Measurements from ENCODE around the gene SND1.

The SND1 gene

DNA sequence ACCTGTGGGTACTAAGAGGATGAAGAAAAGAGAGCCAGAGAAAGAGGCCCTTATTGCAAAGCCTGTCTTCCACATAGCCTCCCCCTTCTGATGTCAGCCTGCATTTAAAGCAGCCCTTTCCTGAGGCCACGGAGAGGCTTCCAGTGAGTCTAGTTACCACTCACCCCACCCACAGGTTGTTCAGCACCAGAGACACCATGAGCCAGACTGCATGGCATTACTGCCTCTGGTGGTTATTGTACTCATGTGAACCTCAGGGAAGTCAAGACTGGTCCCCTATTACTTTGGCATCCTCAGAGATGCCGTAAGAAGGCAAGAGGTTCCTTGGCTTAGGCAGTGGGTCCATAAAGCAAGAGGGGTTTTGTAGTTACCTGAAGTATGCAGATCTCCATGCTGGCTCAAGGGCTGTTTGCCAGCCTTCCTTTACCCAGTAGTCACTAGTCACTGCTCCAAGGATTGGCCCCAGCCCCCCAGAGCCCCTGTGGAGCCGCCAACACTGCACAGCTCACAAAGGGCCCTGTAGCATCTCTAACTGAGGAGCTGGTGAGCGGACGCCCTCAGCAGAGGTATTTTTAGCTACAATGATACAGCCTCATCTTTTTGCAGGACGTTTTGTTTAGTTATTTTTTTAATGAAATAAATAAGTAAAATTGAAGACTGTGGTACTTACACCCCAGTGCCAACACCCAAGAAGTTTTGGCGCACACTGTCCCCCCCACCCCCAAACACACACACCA is 358.6 kb downstream of the SND1 start:
- FAIRE-seq (no peak), DNase-seq (ENCODE audit: low spot score) (no peak)

DNA sequence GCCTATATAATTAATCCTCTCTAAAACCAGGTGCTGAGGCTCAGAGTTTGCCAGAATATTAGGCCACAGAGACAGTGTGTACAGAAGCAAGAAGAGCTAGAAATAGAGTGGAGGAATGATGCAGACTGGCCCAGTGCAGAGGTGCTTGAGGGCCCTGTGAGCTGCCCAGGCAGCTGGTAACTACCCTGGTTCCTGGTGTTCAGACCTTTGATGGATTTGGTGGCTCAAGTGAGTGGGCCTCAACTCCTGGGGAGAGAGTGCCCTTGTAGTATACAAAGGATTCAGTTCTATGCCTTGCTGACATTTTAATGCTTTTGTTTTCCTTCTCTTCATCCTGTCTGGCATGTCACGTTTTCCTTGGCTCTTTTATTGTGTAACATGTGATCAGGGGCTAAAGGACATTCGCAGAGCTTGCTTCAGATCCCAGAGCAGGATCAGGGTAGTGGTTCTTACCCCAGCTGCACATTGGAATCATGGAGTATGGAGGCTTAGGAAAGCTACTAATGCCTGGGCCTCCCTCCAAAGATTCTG is 359.2 kb downstream of the SND1 start:
- DNase-seq (ENCODE audit: low spot score) (no peak), FAIRE-seq (no peak)

DNA sequence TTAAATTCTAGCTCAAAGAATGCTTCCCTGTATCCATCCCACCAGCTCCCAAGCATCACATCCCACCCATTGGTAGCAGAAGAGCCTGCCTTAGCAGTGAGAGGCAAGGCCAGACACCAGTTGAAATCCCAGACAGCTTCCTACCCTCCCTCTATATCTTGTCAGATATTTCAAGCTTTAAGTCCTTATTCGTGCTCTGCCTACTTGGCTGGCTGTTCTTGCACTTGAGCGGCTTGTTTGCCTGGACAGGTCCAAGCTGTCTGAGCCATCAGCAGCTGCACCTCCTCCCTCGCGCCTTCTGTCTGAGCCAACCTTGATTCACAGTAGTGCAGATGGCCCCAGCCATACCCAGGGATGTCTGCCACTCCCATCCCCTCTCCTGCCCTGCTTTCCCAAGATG is 362.8 kb downstream of the SND1 start:
- DNase-seq (ENCODE audit: low spot score) (no peak), FAIRE-seq (no peak)

DNA sequence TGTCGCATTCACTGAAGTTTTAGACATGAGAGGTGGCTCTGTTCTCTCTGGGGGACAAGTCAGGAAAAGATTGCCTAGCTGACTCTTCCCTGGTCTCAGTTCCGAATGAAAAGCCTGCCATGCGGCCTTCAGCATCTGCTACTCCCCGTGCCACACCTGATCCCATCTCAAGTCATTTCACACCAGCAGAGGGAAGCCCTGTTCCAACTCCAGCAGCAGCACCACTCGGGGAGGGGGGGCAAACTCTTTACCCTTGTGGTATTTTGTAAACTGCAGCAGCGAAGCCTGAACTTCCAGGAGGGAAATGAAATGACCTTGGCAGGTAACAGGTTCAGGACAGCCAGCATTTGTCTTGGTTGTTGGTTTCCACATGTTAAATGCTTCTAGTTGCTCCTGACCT is 365.5 kb downstream of the SND1 start:
- FAIRE-seq, result no peak

DNA sequence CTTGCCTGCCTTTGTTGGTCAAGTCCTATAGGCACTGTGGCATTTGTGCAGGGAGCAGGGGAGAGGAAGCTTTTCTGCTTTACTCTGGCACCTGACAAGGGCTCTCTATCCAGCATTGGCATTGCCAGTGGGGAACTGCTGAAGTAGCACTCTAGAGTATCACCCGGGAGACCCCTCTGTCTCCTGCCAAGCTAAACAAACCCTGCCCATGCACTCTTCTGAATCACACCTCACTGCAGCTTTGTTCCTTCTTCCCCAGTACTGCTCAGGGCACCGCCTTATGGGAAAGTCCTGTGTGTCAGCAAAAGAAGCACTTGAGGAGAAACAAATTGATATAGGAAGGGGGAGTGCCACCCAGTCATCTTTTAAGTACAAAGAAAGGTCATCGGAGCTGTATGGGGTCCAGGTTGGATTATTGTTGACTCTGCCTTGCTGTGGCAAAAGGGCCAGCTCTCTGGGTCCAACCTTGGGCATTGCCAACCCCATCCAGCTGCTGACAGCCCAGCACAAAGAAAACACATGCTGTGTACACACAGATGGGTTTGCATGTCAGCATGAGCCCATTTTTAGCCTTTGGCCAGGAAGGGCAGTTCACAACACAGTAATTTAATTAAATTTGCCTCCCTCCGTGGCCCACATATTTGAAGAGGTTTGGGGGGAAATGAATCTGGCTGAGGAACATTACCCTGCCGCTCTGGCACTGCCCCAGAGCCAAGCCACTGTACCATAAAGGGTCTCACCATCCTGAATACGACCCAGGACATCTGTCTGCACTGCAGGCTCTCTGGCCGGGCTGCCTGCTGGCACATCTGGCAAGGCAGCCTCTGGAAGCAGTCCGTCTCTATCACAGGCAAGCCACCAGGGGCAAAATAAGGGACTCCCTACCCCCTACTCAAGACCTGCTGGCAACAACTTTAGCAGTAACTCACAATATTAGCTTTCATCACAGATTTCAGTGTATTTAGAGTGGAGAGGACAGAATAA is 366.2 kb downstream of the SND1 start:
- FAIRE-seq (no peak), DNase-seq (ENCODE audit: low spot score) (peak; percentile 9)

More for the DNA sequence above, 365.5 kb downstream of the SND1 start:
- DNase-seq (ENCODE audit: low spot score), result no peak

DNA sequence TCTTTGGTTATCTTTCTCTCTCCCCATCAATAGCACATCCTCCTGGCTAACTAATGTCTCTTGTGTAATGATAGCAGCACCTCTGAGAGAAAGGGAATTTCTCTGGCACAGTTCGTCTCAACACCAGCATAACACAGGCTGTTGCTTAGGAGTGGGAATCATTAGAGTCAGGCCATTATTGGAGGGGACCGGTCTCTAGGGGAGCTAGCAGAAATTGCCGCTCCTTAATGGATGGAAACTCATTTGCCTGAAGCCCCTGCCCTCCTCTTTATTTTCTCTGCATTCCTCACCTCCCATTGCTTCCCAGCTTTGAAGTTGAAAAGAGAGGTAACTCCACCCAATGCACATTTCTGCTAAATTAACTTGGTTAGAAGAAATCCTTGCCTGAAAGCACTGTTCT is 367.3 kb downstream of the SND1 start:
- DNase-seq (ENCODE audit: low spot score), result no peak
- FAIRE-seq, result no peak

DNA sequence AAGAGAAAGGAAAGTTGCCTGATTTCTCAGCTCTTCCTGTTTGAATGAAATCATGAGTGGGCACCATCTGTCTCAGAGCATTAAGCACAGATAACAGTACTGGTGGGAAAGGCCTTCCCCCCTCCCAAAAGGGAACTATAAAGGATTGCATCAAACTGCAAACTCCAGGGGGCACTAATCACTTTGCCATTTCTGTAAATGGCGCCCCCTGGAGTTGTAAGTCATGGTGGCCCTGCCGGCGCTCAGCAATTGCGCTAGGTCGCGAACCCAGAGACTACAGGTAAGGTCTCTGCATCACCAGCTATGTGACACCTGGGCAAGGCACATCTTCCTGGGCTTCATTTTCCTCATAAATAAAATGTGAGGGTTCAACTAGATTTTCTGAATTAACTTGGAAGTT is 368.2 kb downstream of the SND1 start:
- FAIRE-seq (no peak), DNase-seq (ENCODE audit: low spot score) (no peak)

DNA sequence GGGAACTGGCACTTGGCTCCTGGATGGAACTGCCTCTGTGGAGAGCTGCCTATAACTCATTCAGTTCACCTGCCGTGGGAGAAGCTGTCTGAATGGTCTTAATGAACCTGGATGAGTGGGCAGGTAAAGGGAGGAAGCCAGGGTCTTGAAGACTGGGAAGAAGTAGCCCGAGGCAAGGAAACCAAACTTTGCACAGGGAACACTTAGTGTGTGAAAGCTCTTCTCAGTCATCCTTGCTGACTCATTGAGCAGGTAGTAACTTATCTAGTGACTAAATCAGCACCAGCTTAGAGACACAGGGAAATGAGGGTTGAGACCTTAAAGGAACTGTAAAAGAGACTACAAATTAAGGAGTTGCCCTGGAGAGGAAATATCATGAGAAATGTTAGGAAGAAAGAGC is 369.4 kb downstream of the SND1 start:
- FAIRE-seq (peak; percentile 66), DNase-seq (ENCODE audit: low spot score) (peak; percentile 52)

DNA sequence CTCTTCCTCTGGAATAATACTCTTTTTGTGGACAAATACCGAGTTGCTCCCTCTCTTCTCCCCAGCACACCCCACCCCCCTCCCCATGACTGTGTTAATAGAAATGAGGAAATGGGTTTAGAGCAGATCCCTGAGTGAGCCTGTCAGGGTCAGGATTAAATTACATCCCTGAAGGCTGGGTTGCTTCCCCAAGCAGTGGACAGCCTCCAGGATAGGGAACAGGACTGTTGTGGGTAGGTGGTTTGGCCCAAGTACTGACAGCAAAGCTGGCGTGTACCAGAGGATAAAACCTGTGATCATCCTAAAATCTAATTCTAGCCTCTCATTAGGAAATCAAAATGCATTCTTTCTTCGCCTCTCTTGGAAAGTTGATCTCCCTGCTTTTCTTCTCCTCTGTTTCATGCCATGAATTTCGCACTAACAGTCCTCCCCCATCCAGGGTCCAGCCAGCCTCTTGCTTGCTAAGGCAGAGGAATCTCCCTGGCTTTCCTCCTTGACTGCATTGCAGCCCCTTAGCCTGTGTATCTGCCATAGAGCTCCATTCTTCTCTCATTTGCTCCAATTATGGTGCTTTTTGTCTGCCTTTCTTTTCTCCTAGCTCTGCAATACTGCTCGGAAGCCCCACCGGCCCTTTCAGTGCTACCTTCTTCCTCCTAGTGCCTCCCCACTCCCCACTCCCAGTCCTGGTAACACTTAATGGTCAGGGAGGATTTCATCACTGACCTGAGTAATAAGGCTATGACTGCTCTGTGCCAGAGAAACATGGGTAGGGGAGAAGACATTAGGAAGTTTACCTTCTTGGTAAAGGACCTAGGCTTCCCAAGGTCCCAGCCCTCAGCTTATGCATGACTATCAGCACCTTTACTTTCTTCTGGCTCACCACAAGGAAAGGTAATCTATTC is 370.9 kb downstream of the SND1 start:
- FAIRE-seq (no peak), DNase-seq (ENCODE audit: low spot score) (no peak)

DNA sequence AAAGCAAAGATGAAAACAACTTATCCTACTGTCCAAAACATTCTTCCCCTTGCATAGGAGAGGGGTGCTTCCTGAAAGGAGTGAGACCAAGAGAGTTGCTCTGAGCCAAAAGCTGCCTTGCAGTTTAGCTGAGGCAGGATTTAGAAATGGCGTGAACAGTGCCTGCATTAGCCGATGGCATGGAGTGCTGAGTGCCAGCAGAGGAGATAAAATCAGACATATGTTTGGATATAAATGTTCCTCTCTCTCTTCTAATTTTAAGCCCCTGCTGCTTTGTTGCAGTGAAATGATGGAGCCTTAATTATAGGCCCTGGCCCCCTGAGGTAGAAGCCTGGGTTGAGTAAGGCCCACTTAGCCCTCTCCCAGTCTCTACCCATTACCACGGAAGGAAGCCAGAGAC is 372.2 kb downstream of the SND1 start:
- FAIRE-seq (no peak), DNase-seq (ENCODE audit: low spot score) (no peak)

DNA sequence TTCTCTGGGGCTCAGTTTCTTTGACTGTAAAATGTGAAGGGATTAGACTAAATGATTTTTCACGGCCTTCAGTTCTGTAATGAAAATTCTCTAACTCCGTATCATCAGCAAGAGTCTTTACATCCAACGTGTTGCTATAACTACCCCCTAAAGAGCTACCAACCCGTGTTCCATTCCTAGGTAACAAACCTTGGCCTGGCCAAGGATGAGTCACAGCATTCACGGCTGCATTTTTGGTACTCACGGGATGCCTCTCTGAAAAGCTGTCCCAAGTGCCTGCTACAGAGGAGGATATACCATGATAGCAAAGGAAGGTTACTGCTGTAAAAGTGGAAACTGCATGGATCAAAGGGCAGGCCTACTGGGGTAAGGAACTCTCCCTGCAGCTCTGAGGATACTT is 373.4 kb downstream of the SND1 start:
- FAIRE-seq (no peak), DNase-seq (ENCODE audit: low spot score) (peak; percentile 40)

DNA sequence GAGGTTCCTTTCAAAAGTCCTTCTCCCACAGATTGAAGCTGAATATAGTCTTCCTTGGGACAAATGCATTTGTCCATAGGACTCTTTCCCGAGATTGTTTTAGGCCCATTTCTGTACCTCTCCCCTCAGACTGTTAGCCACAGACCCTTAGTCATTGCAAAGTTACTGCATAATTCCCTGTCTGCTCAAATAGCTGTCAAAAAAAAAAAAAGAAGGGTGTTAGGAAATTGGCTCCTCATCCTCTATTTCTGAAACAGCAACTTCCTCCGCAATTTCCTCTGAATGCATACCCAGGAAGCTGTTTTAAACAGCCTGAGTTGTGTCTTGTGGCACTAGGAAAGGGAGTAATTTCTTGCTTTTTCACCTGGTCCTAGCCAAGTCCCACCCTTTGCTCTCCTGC is 373.8 kb downstream of the SND1 start:
- DNase-seq (ENCODE audit: low spot score) (no peak), FAIRE-seq (no peak)

DNA sequence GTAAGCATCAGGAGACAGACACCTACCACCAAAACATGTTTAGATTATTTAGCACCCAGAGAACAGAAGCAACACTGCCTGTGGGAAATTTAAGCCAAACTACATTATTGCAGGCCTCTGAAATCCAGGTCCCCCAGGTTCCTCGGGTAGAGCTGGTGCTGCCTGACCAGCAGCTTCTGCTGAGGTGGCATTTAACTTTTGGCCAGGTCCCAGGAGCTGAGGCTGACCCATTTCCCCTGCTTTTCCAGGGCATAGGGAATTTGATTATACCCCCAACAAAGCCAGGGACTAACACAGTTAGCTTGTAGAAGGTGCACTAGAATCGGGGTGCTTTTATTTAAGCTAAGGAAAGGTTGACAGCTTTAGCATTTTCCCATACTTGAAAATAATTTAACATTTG is 374.6 kb downstream of the SND1 start:
- no peak for FAIRE-seq
- no peak for DNase-seq (ENCODE audit: low spot score)

DNA sequence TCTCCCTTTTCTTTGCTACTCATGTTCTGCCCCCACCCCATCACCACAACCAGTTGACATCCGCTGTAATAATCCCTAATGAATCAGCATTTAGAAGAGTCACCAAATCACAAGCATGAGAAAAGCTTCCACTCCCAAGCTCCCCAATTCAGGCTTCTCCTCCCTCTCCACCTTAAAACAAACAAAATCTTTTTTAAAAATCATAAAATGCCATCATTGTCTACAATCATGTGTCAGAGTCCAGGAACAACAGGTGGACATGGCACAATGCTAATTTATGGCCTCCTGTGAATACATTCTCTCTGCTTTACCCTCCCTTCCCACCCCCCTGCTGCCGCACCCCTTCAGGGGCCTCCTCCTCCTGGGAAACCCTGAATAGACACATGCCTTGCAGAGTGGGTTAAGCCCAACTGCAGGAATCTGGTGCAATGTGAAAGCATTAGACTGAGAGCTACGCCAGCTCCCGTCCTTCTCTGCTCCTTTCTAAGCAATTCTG is 375.5 kb downstream of the SND1 start:
- DNase-seq (ENCODE audit: low spot score) (no peak), FAIRE-seq (no peak)

DNA sequence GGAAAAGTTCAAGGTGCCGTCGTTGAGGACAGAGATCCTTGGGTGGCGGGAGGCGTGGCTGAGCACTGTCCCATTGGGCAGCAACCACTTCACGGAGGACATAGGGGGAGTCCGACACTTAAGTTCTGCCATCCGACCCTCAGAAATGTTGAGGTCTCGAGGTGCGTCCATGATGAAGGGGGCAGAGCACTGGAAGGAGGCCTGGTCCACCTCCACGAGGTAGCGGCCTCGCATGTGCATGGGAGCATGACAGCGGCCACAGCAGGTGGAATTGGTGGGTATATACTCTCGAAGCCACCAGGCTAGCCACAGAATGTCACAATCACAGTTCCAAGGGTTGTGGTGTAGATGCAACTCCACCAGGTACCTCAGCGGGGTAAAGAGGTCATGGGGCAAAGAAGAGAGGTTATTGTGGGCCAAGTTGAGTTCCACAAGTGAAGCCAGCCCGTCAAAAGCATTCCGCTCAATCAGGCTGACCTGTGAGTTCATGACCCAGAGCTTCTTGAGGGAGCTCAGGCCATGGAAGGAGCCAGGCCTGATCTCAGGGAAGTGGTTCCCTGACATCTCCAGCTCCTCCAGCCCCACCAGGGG is 377.5 kb downstream of the SND1 start:
- DNase-seq (ENCODE audit: low spot score), result no peak
- FAIRE-seq, result no peak

DNA sequence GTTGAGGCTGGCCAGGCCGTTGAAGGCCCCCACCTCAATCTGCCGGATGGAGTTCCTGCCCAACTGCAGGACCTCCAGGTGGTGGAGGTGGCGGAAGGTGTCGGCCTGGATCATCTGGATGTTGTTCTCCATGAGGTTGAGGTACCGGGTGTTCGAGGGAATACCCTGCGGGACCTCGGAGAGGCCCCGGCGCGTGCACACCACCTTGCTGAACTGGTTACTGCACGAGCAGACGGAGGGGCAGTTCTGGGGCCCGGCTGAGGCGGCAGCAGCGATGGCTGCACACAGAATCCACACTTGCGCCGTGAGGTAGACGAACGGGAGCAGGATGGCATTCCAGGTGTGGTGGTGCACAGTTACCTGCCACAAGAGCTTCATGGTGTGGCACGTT is 378.3 kb downstream of the SND1 start:
- FAIRE-seq (no peak), DNase-seq (ENCODE audit: low spot score) (no peak)

DNA sequence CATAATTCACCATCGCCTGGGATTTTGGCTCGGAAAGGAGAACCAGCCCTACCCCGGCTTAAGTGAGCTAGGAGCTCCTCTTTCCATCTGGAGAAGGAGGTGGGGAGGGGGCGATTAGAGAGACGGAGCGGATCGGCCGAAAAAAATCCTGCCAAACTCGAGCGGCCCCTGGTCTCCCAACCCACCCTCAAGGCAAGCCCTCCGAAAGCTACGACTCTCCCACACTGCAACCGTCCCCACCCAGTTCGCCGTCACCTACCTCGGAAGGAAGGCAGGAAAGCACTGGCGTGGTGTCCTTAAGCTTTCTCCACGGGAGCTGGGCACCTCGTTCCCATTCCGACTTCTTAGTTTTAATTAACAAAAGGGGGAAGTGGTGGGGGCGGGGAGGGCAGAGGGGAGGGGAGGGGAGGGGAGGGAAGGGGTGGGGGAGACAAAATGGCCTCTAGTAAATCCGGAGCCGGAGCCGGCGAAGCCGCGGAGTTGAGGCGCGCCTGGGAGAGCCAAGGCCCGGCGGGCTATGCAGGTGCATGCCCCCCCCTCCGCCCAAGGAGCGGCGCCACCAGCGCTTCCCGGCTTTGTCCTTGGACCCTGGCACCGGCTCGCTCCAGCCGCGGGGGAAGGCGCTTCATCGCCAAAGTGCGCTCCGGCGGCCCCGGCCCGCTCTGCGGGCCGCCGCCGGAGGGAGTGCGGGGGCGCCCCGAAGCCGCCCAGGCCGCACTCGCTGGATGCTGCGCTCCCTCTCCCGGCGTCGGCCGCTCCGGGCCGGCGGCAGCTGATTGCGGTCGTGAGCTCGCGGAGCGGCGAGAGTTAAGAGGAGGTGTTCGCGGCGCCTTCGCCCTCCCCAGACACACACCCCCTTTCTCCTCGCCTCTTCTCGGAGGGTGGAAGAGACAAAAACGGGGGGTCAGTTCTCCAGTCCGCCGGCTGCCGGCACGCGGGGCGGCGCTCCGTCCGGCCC is 378.9 kb downstream of the SND1 start, which contains the start of gene LRRC4:
Gene LRRC4 (minus strand): TSS at position 784 of the 958 bp plus-strand sequence. CDS start 797 bp downstream, outside the sequence.
- DNase-seq (ENCODE audit: low spot score), result no peak
- FAIRE-seq, result no peak

DNA sequence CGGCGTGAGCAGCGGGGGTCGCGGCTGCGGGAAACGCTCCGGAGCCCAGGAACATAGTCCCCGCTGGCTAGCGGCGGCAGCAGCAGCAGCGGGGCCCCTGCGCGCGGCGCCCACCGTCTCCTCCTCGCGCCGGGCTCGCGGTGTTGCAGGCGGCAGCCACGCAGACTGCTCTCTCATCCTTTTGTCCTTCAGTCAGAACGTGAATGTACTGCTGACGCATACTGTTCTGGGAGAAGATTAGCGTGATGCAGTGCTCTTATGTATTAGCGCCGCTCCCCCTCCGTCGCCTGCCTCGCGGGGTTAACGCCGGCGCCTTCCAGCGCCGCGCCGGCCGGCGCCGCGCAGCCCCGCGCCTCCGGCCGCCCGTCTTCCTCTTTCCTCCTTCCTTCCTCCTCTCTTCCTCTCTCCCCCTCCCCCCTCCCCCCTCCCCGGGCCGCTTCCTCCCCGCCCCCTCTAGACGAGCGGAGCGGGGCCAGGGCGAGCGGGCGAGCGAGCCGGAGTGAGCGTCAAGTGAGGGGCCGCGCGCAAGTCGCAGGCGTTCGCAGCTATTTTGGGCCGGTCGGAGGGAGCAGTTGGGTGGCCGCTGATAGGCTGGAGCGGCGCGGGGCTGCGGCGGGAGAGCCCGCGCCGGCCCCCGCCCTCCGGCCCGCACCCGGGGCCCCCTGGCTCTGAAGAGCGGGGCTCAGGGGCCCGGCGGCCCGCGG is 380.1 kb downstream of the SND1 start:
- DNase-seq (ENCODE audit: low spot score) (no peak), FAIRE-seq (no peak)
